HG02798 (cell line): ENCODE measurements around the gene SCFD2.
"Not testable (repeated sequence)": the region's sequence is repeated elsewhere in the genome, so short reads cannot be mapped to it uniquely, and the experiment has no call there.

ENCODE experiments used
- ATAC-seq: cut with Tn5 transposase; IDR thresholded peaks from one replicate; pipeline ENCODE4 v1.9.1; 2021; ENCODE audit warnings: mild to moderate bottlenecking; ENCODE audit not compliant: unreplicated experiment, poor library complexity

Gene SCFD2

GRCh38 chr4:52846502-52846901 is 519.4 kb downstream of the SCFD2 start:
- ATAC-seq: no peak

- ATAC-seq: no peak
These were observed 521.3 kb downstream of the SCFD2 start for GRCh38 chr4:52844596-52844995.

GRCh38 chr4:52843958-52844357 is 521.9 kb downstream of the SCFD2 start:
- ATAC-seq: no peak

- ATAC-seq: no peak
These were observed 522.5 kb downstream of the SCFD2 start for GRCh38 chr4:52843351-52843750.

- no peak for ATAC-seq
These were observed 523.1 kb downstream of the SCFD2 start for GRCh38 chr4:52842792-52843191.

- ATAC-seq: no peak
These were observed 524.0 kb downstream of the SCFD2 start for GRCh38 chr4:52841682-52842456.

- no peak for ATAC-seq
These were observed 525.1 kb downstream of the SCFD2 start for GRCh38 chr4:52840531-52841370.

- ATAC-seq: no peak
These were observed 526.9 kb downstream of the SCFD2 start for GRCh38 chr4:52838729-52839586.

GRCh38 chr4:52837716-52838558 is 527.9 kb downstream of the SCFD2 start:
- no peak for ATAC-seq

- no peak for ATAC-seq
These were observed 529.2 kb downstream of the SCFD2 start for GRCh38 chr4:52836678-52837077.

- ATAC-seq: no peak
These were observed 529.7 kb downstream of the SCFD2 start for GRCh38 chr4:52836120-52836519.

- ATAC-seq: not testable (repeated sequence)
These were observed 531.0 kb downstream of the SCFD2 start for GRCh38 chr4:52834641-52835456.

GRCh38 chr4:52833941-52834525 is 531.8 kb downstream of the SCFD2 start:
- ATAC-seq: no peak

GRCh38 chr4:52825460-52826090 is 540.3 kb downstream of the SCFD2 start:
- ATAC-seq: no peak

- ATAC-seq: no peak
These were observed 541.0 kb downstream of the SCFD2 start for GRCh38 chr4:52824603-52825459.

GRCh38 chr4:52824270-52824602 is 541.6 kb downstream of the SCFD2 start:
- ATAC-seq: no peak

- no peak for ATAC-seq
These were observed 542.2 kb downstream of the SCFD2 start for GRCh38 chr4:52823702-52824092.
